DND-41 (cell line): Measurements from ENCODE around the gene RBFA.

ENCODE experiments used
- EZH2 ChIP-seq: IDR thresholded peaks from 3 replicates; pipeline ENCODE4 v1.6.1; 2012; ENCODE audit warnings: borderline replicate concordance, low read depth, mild to moderate bottlenecking, moderate library complexity, low read length, inconsistent platforms; ENCODE audit not compliant: severe bottlenecking
- TF ChIP-seq, protein P1 (sequence below): IDR thresholded peaks from 2 replicates; pipeline ENCODE4 v1.5.1; 2012; ENCODE audit warnings: borderline replicate concordance, low read length, moderate library complexity, mild to moderate bottlenecking; ENCODE audit not compliant: poor library complexity, severe bottlenecking; ENCODE audit errors: extremely low read depth

DNA sequence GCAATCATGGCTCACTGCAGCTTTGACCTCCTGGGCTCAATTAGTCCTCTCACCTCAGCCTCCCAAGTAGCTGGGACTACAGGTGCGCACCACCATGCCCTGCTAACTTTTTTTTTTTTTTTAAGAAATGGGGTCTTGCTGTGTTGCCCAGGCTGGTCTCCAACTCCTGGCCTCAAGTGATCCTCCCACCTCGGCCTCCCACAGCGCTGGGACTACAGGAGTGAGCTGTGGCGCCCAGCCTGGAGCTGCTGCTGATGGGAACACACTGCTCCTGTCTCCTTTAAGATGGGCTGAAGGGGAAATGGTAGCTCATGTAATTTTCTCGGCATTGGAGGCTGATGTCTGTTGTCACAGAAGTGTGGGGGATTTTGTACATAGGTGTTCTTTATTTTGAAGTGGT lies 39.9 kb downstream of the RBFA start:
- TF ChIP-seq, protein P1, sequence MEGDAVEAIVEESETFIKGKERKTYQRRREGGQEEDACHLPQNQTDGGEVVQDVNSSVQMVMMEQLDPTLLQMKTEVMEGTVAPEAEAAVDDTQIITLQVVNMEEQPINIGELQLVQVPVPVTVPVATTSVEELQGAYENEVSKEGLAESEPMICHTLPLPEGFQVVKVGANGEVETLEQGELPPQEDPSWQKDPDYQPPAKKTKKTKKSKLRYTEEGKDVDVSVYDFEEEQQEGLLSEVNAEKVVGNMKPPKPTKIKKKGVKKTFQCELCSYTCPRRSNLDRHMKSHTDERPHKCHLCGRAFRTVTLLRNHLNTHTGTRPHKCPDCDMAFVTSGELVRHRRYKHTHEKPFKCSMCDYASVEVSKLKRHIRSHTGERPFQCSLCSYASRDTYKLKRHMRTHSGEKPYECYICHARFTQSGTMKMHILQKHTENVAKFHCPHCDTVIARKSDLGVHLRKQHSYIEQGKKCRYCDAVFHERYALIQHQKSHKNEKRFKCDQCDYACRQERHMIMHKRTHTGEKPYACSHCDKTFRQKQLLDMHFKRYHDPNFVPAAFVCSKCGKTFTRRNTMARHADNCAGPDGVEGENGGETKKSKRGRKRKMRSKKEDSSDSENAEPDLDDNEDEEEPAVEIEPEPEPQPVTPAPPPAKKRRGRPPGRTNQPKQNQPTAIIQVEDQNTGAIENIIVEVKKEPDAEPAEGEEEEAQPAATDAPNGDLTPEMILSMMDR = no peak
- TF ChIP-seq EZH2 = no peak
